Spleen (tissue), 7 donors: ENCODE results near the gene ABCA1.

ENCODE experiments used
- CTCF ChIP-seq, 11 experiments: fragments of 200-600 bp in 7 of 11; fragments of 450-650 bp in 4 of 11; sonication (generic) in 4 of 11; IDR thresholded peaks in 8 of 11; conservative IDR thresholded peaks in 3 of 11; 1 replicate in 7 of 11; 2 replicates in 4 of 11; pipeline versions ENCODE4 v1.4.0 to v1.8.0; 2016 to 2021; ENCODE audit warnings: antibody characterized with exemption in 11 of 11, inconsistent platforms in 4 of 11, mild to moderate bottlenecking in 1 of 11
- POLR2A ChIP-seq, 3 donors: fragments of 450-650 bp; IDR thresholded peaks; one replicate each; pipeline ENCODE4 v1.5.1; 2017; ENCODE audit warnings: antibody characterized with exemption in 3 of 3, mild to moderate bottlenecking in 1 of 3
- donor health status: DM: no; HTN: no; CAD: no; lungs with moderate emphysema.
- donor health status: DM: no; HTN: no; CAD: no.
- donor health status: DM: no; HTN: no; CAD: no.

GRCh38 chr9:104738452-104738851, 189.5 kb downstream of the ABCA1 start:
- TF ChIP-seq POLR2A (IDR thresholded peaks at IDR 0.05) (no peak), CTCF (IDR thresholded peaks at IDR 0.05 in 8 of 11, conservative IDR thresholded peaks at IDR 0.05 in 3 of 11) (no peak)
